Keratinocyte (primary cell): Measurements from ENCODE around the gene CACNA2D1. TPM values are rescaled to one million over a fixed set of nuclear protein-coding genes. Genes with fewer than 3 reads are reported as not detected.
"Not testable (repeated sequence)": the region's sequence is repeated elsewhere in the genome, so short reads cannot be mapped to it uniquely, and the experiment has no call there.

Source experiments
- DNase-seq: peaks from one replicate; pipeline ENCODE4 v3.0.0-alpha.2; 2011; ENCODE audit warnings: low read depth, missing footprints, low spot score
- FAIRE-seq: peaks from 2 replicates; lab custom pipeline; 2011; peaks lifted over from hg19 to GRCh38; lab: Jason Lieb, UNC
- H2AFZ ChIP-seq: 2 replicates; pipeline ENCODE4 v1.6.0; 2012; ENCODE audit warnings: low read length, control low read depth, inconsistent platforms; ENCODE audit not compliant: control insufficient read depth
- H3K27ac ChIP-seq: 2 replicates; pipeline ENCODE4 v1.5.1; 2011; ENCODE audit warnings: low read length; ENCODE audit not compliant: control insufficient read depth, insufficient read depth
- H3K27me3 ChIP-seq: 3 replicates; pipeline ENCODE4 v1.6.0; 2011; ENCODE audit warnings: low read length; ENCODE audit not compliant: control insufficient read depth, insufficient read depth; ENCODE audit errors: extremely low read depth
- H3K36me3 ChIP-seq, 2 experiments: 2 replicates in 1 of 2; 3 replicates in 1 of 2; pipeline ENCODE4 v1.5.1; 2011; ENCODE audit warnings: low read length in 2 of 2, mild to moderate bottlenecking in 1 of 2; ENCODE audit not compliant: control insufficient read depth in 2 of 2, insufficient read depth in 2 of 2; ENCODE audit errors: extremely low read depth in 1 of 2
- H3K4me1 ChIP-seq: 3 replicates; pipeline ENCODE4 v1.5.1; 2011; ENCODE audit warnings: low read length; ENCODE audit not compliant: control insufficient read depth, insufficient read depth; ENCODE audit errors: extremely low read depth
- H3K4me2 ChIP-seq: 3 replicates; pipeline ENCODE4 v1.6.0; 2011; ENCODE audit warnings: low read depth, low read length; ENCODE audit not compliant: control insufficient read depth, insufficient read depth; ENCODE audit errors: extremely low read depth
- H3K4me3 ChIP-seq, 3 experiments: fragments of 200-600 bp in 1 of 3; sonication (generic) in 1 of 3; 2 replicates in 2 of 3; 3 replicates in 1 of 3; pipeline ENCODE4 v1.5.1; 2011 to 2016; ENCODE audit warnings: low read length in 3 of 3, mild to moderate bottlenecking in 3 of 3, control low read depth in 2 of 3, inconsistent platforms in 1 of 3, low read depth in 1 of 3, mixed read lengths in 1 of 3, mixed run types in 1 of 3, moderate library complexity in 1 of 3; ENCODE audit not compliant: control insufficient read depth in 2 of 3, insufficient read depth in 2 of 3; ENCODE audit errors: extremely low read depth in 1 of 3
- H3K79me2 ChIP-seq: 2 replicates; pipeline ENCODE4 v1.6.0; 2012; ENCODE audit warnings: low read length; ENCODE audit not compliant: control insufficient read depth, insufficient read depth
- H3K9ac ChIP-seq: 3 replicates; pipeline ENCODE4 v1.6.0; 2011; ENCODE audit warnings: low read length; ENCODE audit not compliant: control insufficient read depth, insufficient read depth; ENCODE audit errors: extremely low read depth
- H3K9me1 ChIP-seq: 3 replicates; pipeline ENCODE4 v1.6.0; 2011; ENCODE audit warnings: low read length; ENCODE audit not compliant: control insufficient read depth, insufficient read depth; ENCODE audit errors: extremely low read depth
- H3K9me3 ChIP-seq: 2 replicates; pipeline ENCODE4 v1.5.1; 2012; ENCODE audit warnings: low read depth, low read length; ENCODE audit not compliant: control insufficient read depth
- H4K20me1 ChIP-seq: 3 replicates; pipeline ENCODE4 v1.6.0; 2011; ENCODE audit warnings: low read length; ENCODE audit not compliant: control insufficient read depth, insufficient read depth; ENCODE audit errors: extremely low read depth
- EZH2 ChIP-seq: IDR thresholded peaks from one replicate; pipeline ENCODE4 v1.6.1; 2012; ENCODE audit warnings: inconsistent platforms, mild to moderate bottlenecking, low read length, moderate library complexity
- dilution Hi-C: fragments of 300-500 bp; cut with MboI; formaldehyde crosslinking; loops from one replicate; pipeline ENCODE4 v1.7.0; 2020; ENCODE audit warnings: low sequenced_read_pairs; ENCODE audit not compliant: extremely low pct_ligation_motif_present
- polyA plus RNA-seq, 5 experiments: library from polyadenylated mRNA; depleted of rRNA in 3 of 5; stranded (reverse) in 3 of 5; stranded (forward) in 1 of 5; unstranded in 1 of 5; fragments of >200 nt; gene quantifications; 1 replicate in 1 of 5; 2 replicates in 3 of 5; 3 replicates in 1 of 5; pipeline versions ENCODE4 v1.2.1 to v1.2.3, GENCODE V29; 2011 to 2012; ENCODE audit warnings: missing spikeins in 2 of 5, low read depth in 1 of 5, low replicate concordance in 1 of 5
- TF ChIP-seq, protein P1 (sequence below), 3 experiments: IDR thresholded peaks in 1 of 3; conservative IDR thresholded peaks in 1 of 3; optimal IDR thresholded peaks in 1 of 3; 2 replicates in 2 of 3; 3 replicates in 1 of 3; pipeline versions ENCODE3 to v1.5.1; 2011; ENCODE audit warnings: low read length in 3 of 3, mild to moderate bottlenecking in 3 of 3, moderate library complexity in 2 of 3, control low read depth in 1 of 3, inconsistent platforms in 1 of 3; ENCODE audit not compliant: insufficient read depth in 2 of 3; ENCODE audit errors: extremely low read depth in 1 of 3

The CACNA2D1 gene
- polyA plus RNA-seq, 1 donor (not counting 4 experiments of a cell fraction or from before 2014, with no cell fraction given) = 1.8 TPM

DNA sequence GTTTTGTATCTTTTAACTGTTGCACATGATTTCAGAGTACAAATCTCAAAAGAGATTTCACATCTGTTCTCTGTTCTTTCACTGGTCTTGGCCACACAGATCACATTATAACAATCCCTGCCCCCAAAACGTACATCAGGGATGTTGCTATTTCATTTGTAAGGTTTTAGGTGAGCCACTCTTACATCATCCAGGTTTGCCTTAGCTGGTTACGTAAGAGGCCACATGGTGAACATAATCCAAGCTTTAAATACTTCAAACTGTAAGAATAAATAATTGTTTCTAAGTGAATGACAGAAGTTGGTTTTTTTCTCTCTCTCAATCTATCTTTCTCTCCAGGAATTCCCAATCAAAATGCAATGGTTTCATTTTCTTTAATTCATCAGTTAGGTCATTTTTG is 427.8 kb downstream of the CACNA2D1 start:
- FAIRE-seq (no peak), DNase-seq (no peak)
- Histone ChIP-seq H3K27ac (no peak overlapping the region), H3K9me1 (no peaks in the 10 kb centered on the region), H2AFZ (no peak overlapping the region), H4K20me1 (no peaks in the 10 kb centered on the region), H3K4me2 (no peak overlapping the region), H3K36me3 (no peaks in the 10 kb centered on the region), H3K4me1 (peaks cover 3% of the 10 kb centered on the region), H3K4me3 (no peak overlapping the region), H3K9ac (no peak overlapping the region), H3K79me2 (no peaks in the 10 kb centered on the region), H3K9me3 (no peaks in the 10 kb centered on the region), H3K27me3 (no peaks in the 10 kb centered on the region)
- dilution Hi-C loops = loop anchor here (25.0 kb wide), 1 partner anchor 503 kb away; no protein-coding TSS in a partner anchor
- TF ChIP-seq, protein P1, sequence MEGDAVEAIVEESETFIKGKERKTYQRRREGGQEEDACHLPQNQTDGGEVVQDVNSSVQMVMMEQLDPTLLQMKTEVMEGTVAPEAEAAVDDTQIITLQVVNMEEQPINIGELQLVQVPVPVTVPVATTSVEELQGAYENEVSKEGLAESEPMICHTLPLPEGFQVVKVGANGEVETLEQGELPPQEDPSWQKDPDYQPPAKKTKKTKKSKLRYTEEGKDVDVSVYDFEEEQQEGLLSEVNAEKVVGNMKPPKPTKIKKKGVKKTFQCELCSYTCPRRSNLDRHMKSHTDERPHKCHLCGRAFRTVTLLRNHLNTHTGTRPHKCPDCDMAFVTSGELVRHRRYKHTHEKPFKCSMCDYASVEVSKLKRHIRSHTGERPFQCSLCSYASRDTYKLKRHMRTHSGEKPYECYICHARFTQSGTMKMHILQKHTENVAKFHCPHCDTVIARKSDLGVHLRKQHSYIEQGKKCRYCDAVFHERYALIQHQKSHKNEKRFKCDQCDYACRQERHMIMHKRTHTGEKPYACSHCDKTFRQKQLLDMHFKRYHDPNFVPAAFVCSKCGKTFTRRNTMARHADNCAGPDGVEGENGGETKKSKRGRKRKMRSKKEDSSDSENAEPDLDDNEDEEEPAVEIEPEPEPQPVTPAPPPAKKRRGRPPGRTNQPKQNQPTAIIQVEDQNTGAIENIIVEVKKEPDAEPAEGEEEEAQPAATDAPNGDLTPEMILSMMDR (optimal IDR thresholded peaks at IDR 0.05 in 1 of 3, IDR thresholded peaks at IDR 0.05 in 1 of 3, conservative IDR thresholded peaks at IDR 0.05 in 1 of 3; ENCODE audit: extremely low read depth in 1 of 3, insufficient read depth in 2 of 3, low read length in 3 of 3) = no peak
- no peak for TF ChIP-seq EZH2

- not testable (repeated sequence) for H3K9ac ChIP-seq, H3K4me3 ChIP-seq, H3K4me1 ChIP-seq, H3K27me3 ChIP-seq, H2AFZ ChIP-seq, H3K27ac ChIP-seq, H3K79me2 ChIP-seq, H4K20me1 ChIP-seq, FAIRE-seq, H3K9me3 ChIP-seq, H3K4me2 ChIP-seq, H3K36me3 ChIP-seq, DNase-seq, H3K9me1 ChIP-seq
- dilution Hi-C loops = loop anchor here (25.0 kb wide), 1 partner anchor 502 kb away; no protein-coding TSS in a partner anchor
Observed at GRCh38 chr7:82014574-82014973, 429.0 kb downstream of the CACNA2D1 start.

GRCh38 chr7:82012453-82012852 is 431.1 kb downstream of the CACNA2D1 start:
- Histone ChIP-seq H3K27ac (no peak overlapping the region), H3K9me1 (no peaks in the 10 kb centered on the region), H2AFZ (no peak overlapping the region), H3K36me3 (no peaks in the 10 kb centered on the region), H3K4me1 (peaks cover 3% of the 10 kb centered on the region), H3K27me3 (no peaks in the 10 kb centered on the region), H3K9me3 (no peaks in the 10 kb centered on the region), H3K9ac (no peak overlapping the region), H3K79me2 (no peaks in the 10 kb centered on the region), H4K20me1 (no peaks in the 10 kb centered on the region), H3K4me3 (no peak overlapping the region), H3K4me2 (no peak overlapping the region)
- FAIRE-seq (no peak), DNase-seq (no peak)
- dilution Hi-C loops = loop anchor here (25.0 kb wide), 1 partner anchor 500 kb away; no protein-coding TSS in a partner anchor
- TF ChIP-seq EZH2 = no peak
- TF ChIP-seq, protein P1 (optimal IDR thresholded peaks at IDR 0.05 in 1 of 3, IDR thresholded peaks at IDR 0.05 in 1 of 3, conservative IDR thresholded peaks at IDR 0.05 in 1 of 3; ENCODE audit: extremely low read depth in 1 of 3, insufficient read depth in 2 of 3, low read length in 3 of 3) = no peak
